Epithelial cell of prostate (primary cell): Measurements from ENCODE around the gene GLUL.
A peak's percentile ranks its signal among the peaks of the same experiment; 100 is the strongest.
"Not testable (repeated sequence)": the region's sequence is repeated elsewhere in the genome, so short reads cannot be mapped to it uniquely, and the experiment has no call there.

Experiments used
- DNase-seq: peaks from one replicate; pipeline ENCODE4 v3.0.0-alpha.2; 2011; ENCODE audit warnings: low read depth, low spot score
- H3K27ac ChIP-seq: fragments of 450-650 bp; 2 replicates; pipeline ENCODE4 v1.5.1; 2017; ENCODE audit warnings: mild to moderate bottlenecking

GLUL gene

DNA sequence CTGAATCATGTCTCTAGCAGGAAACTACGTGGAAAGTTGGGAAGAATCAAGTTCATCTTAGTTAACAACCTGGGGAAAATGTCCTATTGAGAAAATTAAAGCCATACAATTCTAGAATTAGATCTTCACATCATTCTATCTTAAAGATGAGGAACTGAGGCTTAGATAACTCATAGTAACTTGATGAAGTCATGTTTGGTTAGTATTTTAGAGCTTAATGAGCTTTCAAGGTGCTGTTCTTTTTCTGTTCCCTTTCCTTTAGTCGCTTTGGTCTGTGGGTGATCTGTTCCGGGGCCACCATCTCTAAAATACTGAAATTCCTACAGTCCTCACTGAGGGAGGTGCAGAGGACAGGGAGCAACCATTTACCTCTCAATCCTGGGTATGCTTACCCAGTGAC, 4.3 kb upstream of the GLUL start:
- H3K27ac ChIP-seq = no peak overlapping the region
- DNase-seq = no peak

DNA sequence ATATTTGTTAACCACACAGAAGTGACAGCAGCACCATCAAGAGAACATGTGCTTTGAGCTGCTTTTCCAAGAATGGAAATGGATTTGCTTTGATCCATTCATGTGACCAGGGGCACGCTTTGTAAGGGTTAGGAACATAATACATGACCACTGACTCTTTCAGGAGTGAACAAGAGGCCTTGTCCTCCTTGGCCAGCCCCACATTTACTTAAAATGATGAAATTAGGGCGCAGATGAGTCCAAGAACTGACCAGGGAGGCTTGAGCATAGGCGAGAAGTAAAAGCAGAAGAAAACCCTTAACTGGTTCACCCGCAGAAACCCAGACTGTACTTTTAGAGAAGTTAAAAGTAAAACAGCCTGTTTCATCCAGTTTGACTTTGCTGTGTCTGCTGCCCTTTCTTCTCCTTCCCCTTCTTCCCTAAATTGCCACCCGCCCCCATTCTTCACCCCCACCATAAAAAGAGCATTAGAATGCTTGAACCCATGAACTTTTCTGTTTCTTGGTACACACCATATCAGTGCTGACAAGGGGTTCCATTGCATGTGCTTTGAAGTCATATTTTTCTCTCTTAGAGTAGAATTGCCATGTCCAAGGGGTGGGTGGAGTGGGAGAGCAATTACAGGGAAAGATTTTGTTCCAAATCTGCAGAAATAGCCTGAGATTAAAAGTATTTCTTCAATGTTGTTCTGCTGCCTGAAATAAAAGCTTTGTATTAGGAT, 2.6 kb upstream of the GLUL start:
- no peak for DNase-seq
- no peak overlapping the region for H3K27ac ChIP-seq

DNA sequence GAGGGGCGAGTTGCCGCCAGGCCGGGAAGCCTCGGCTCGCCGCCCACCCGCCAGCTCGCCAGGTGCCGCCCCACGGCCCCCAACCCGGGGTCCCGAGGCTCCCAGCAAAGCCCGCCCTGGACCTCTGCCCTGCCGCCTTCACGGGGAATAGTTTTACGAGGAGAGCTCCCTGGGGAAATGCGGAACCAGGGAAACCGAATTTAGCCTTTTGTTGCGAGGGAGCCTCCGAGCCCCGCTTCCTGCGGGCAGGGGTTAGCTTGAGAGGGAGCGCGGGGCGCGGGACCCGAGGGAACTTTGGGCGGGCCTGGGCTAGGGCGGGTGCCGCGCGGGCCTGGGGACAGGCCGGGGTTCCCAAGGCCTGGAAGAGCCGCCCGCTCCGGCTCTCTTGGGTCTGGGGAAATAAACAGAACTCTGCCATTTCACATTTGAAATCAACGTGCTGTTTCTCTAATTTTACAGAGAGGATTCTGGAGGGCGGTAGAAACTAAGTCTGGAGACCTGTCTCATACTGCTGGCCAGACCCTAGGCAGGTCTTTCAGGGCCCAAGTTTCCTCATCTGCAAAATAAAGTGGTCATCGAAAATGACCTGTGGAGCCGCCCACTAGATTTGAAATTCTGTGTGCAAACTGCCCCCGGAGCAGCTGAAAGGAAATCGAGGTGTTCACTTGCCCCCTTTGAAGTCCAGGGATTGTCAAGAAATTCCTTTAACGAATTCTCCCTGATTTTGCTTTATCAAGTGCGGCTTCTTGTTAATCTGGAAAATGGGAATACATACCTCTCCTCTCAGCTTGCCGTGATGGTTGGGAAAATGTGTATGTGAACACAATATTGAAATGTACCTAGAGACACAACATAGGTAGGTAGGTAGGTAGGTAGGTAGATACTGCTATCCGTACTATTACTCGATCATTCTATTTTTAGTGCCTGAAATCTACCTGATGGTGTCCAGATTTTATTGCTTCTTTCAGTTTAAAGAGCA, 749 bp upstream of the GLUL start:
- peak overlapping the region; percentile 75 for H3K27ac ChIP-seq

DNA sequence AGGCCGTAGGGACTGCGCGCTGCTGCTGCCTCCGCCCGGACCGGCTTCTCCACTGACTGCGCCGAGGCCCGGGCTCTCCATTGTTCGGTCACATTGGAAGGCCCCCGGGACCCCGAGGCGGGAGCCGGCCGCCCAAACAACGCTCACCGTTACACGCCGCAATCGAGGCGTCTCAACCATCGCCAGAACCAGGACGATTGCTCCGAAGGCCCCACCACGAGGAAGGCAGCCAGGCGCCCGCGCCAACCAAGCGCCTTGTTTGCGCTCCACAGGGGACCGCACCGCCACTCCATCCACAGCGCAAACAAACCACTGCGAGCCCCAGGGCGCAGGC, 595 bp downstream of the GLUL start:
- no peak for DNase-seq

More for the DNA sequence above, 749 bp upstream of the GLUL start:
- no peak for DNase-seq

DNA sequence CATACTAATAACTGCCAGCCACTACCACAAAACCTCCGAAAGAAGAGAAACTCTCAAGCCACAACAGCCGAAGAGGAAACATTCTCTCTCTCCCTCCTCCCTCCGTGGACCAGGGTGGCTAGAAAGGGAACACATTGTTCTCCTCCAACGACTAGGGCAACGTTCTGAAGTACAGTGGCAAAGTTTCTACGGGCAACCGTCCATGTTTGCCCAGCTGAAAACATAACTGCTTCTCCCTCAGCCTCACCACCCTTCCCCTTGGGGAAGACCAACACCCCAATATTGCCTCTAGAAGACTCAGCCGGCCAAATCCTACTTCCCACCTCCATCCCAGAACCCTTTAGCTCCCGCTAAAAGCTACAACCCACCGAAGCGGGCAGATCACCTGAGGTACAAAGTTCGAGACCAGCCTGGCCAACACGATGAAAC, 2.0 kb downstream of the GLUL start:
- no peak for DNase-seq
- peak overlapping the region; percentile 13 for H3K27ac ChIP-seq

More for the DNA sequence above, 595 bp downstream of the GLUL start:
- H3K27ac ChIP-seq = peak overlapping the region; percentile 75

DNA sequence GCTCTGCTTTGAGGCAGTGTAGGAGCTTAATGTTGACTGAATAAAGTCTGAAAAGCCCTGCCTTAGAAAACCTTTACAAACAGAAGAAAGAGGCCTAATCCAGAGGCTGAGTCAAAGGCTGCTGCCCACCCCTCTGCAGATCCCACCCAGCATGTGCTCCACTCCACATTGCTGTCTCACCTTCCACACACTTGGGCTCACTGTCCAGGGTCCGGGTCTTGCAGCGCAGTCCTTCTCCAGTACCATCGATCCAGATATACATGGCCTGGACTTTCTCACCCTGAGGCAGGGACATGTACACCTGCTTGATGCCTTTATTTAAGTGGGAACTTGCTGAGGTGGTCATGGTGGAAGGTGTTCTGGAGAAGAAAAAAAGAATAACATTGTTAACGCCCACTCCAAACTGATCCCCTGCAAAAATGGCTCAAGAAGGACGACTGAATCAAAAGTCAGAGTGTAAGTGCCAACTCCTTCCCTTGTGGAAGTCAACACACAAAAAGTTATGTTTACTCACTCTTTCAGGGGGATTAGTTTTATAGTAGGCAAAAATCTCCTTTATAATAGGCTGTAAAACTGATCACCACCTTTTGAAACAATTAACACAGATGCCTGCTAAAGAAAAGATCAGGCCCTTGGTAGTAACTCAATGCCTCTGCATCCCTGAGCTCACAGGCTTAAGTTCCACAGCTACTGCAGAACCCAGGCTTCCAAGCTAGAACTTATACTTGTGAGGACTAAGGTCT, 3.0 kb downstream of the GLUL start:
- H3K27ac ChIP-seq = no peak overlapping the region
- DNase-seq = no peak

DNA sequence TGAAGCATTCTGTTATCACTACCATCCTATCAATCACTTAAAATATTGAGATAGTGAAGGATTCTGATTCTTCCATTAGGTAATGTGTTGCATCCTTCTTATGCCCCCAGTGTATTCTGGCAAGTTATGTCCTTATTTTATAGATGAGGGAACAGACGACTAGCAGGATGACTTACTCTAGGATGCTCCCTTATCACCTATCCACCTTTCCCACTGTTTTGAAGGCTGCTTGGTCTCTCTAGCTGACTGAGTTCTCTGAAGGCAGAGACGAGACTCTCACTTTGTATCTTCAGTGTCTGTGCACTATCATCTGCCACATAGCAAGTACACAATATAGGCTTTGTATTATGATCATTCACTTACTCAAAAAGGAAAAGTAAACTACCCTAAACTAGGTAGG, 4.0 kb downstream of the GLUL start:
- no peak overlapping the region for H3K27ac ChIP-seq
- DNase-seq = no peak

DNA sequence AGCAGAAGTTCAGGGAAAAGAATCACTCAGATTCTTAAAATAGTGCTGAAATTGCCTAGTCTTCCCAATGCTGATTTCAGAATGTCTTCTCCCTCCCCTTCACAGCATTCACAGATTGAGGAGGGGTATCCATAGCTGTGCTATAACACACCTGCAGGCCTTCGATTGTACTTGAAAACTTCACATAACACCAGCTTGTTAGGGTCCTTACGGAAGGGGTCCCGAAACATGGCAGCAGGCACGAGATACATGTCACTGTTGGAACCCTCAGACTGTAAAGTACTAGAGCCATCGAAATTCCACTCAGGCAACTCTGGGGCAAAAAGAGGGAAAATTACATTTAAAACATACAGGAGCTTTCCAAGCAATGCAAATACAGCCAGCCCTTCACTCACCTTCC, 4.6 kb downstream of the GLUL start:
- H3K27ac ChIP-seq = no peak overlapping the region
- no peak for DNase-seq

DNA sequence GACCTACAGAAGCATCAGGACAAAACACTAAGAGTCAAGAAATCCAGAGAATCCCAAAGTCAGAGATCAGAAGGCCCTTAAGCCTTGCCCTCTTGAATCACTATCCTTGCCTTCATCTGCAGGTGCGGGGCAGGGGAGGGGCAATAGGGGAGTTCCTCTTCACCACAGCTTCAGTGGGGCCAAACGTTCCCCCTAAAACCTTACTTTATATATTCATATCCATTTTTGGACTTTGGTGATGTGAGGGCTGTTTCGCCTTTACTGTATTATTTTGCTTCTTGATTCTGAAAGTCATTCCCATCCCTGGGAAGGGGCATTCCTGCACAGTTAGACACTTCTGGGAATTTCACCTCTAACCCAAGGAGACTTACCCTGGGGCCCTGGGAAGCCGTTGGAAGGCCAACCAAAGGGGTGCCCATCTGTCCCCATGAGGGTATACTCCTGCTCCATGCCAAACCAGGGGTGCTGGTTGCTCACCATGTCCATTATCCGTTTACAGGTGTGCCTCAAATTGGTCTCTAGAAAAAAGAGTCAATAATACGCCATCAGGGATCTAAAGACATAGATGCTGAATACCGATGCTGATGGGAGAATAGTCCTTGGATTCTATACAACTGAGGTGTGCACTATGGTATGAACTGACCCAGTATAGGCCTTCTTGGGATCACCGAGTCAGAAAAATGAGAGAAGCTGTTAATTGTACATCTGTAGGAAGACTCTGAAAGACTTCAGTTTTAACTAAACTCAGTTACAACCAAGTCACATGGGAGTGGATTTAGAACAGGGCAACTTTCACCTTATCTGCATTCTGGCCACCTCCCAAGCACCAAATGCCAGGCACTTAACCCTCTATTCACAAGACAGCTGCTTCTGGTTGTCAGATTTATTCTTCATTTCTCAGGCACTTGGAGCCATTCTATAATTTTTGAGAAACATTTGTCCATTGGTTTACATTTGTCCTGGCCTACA, 5.4 kb downstream of the GLUL start:
- DNase-seq = no peak
- H3K27ac ChIP-seq = no peak overlapping the region

DNA sequence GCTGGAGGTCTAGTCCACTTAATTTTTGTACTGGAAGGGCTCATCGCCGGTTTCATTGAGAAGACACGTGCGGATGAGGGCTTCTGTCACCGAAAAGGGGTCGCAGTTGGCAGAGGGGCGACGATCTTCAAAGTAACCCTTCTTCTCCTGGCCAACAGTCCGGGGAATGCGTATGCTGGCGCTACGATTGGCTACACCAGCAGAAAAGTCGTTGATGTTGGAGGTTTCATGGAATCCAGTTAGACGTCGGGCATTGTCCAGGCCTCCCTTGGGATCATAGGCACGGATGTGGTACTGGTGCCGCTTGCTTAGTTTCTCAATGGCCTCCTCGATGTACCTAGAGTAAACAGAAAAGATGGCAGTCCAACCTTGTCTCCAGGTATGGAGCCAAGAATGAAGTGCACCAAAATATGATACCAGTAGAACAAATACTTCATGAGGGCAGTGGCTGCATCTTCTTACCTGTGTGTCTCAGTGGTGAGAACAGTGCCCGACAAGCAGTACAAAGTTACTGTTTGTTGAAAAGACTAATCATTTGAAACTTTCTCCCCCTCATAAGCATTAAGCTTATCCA, 7.1 kb downstream of the GLUL start:
- H3K27ac ChIP-seq = no peak overlapping the region

DNA sequence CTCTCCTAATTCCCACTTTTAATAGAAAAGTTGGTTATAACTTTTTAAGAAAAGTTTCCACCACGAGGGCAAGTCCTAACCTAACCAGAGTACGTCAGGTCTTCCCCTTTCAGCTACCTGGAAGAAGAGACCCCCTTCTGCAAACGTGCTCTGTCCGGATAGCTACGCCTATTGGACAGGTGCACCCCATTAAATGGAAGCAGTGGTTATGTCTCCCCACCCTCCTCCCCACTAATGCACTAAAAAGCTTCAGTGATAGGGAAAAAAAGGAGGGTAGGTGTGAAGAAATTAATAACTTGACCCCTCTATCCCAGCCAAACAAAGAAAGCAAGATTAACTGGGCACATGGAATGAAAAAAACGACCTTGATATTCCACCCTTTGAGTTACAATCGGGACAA, 7.7 kb downstream of the GLUL start:
- no peak overlapping the region for H3K27ac ChIP-seq
- DNase-seq = no peak

More for the DNA sequence above, 7.1 kb downstream of the GLUL start:
- no peak for DNase-seq

DNA sequence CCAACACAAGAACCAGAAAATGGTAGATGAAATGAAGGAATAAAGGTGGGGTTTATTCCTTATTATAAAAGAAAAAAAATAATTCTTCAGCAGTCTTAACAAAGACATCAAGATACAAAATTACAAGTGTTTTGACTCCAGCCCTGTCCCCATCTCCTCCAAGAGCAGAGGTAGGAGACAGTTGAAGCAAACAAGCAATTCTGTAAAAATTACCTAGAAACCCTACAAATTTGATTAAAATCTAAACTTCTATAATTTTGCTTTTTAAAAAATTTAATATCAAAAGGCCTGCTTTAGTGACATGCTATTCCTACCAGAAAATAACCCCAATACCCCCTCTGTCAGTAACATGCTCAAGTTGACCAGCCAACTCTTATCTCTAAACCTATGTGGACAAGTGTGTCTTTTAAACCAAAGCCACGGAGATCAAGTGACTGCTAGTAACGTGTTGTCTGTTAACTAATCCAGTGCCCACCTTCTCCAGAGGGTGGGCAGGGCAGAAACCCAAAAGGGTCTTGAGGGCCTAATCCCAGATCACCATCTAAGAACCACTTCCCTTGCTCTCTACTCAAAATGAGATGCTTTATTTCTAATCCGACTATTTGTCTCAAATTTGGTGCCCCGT, 8.4 kb downstream of the GLUL start:
- H3K27ac ChIP-seq = no peak overlapping the region
- no peak for DNase-seq

DNA sequence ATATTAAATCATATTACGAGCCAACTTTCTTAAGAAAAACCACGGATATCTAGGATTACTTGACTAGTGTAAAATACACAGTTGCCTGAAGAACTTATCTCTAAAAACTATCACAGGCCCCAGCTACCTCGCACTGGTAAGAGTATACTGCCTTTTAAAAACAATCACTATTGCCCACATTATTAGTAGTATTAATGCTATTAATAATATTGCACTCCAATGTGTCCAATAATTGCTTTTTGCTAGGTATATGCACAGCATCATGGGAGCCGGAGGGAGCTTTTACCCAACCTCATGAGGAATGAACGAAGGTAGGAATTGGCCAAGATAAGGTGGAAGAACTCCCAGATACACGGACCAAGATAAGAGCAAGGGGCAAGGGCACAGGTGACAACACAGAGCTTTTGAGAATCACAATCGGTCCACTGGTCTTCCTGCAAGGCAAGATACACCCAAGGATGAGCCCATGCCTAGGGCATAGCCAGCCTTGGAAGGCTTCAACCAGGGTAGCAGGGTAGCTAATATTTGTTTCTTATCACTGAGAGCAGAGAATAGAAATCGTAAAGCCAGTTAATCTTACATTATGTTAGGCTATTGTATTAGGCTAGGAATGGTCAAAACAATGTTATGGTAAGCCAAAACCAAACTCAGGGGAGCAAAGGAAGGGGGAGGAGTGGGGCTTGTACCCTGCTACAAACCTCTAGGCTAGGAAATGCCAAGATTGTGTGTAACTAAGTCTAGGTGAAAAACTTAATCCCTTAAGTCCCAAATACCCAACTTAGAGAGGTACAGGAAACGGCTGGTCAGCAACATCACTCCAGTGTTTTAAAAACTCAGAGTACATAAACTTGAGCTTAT, 9.4 kb downstream of the GLUL start:
- DNase-seq = no peak
- no peak overlapping the region for H3K27ac ChIP-seq

DNA sequence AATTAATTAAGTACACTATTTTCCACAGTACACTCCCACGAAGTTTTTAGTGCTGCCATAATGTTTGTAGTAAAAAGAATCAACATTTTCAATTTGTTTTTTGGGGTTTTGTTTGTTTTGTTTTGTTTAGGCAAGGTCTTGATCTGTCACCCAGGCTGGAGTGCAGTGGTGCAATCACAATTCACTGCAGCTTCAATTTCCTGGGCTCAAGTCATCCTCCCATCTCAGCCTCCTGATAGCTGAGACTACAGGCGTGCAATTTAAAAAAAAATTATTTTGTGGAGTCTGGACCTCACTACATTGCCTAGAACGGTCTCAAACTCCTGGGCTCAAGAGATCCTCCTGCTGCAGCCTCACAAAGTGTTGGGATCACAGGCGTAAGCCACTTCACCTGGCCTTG, 11.4 kb downstream of the GLUL start:
- DNase-seq = no peak

DNA sequence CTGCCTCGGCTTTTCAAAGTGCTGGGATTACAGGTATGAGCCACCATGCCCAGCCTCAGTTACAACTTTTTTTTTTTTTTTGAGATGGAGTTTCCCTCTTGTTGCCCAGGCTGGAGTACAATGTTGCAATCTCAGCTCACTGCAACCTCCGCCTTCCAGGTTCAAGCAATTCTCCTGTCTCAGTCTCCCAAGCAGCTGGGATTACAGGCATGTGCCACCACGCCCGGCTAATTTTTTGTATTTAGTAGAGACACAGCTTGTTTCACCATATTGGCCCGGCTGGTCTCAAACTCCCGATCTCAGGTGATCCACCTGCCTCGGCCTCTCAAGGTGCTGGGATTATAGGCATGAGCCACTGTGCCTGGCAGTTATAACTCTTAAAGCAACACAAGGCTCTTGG, 11.8 kb downstream of the GLUL start:
- H3K27ac ChIP-seq, DNase-seq: not testable (repeated sequence)

More for the DNA sequence above, 11.4 kb downstream of the GLUL start:
- H3K27ac ChIP-seq = no peak overlapping the region

DNA sequence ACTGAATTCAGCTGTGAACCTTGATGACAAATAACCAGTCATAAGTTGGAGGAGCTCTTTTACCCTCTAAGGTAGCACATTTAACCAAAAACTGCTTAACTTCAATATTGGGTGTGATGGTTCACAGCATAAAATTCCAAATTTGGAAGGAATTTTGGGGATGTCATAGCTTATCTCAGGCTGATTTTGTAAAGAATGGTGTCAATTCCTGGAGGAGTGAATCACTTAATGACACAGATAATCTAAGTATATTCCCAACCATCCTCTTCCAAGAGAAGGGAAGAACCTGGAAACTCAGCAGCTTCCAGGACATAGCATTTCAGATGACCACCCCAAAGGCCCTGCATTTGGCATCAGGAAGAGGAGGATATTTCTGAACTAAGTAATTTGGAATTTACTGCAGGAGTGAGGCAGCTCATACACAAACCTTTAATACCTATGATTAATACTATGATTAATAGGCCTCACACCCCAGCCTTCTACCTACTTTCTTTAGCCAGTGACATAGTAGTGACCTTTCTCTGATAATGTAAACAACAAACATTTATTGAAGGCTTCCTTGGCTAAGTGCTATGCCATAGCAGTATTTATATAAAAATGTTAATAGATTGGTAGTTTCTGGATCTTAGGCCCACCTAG, 14.5 kb downstream of the GLUL start:
- DNase-seq = no peak
- no peak overlapping the region for H3K27ac ChIP-seq

DNA sequence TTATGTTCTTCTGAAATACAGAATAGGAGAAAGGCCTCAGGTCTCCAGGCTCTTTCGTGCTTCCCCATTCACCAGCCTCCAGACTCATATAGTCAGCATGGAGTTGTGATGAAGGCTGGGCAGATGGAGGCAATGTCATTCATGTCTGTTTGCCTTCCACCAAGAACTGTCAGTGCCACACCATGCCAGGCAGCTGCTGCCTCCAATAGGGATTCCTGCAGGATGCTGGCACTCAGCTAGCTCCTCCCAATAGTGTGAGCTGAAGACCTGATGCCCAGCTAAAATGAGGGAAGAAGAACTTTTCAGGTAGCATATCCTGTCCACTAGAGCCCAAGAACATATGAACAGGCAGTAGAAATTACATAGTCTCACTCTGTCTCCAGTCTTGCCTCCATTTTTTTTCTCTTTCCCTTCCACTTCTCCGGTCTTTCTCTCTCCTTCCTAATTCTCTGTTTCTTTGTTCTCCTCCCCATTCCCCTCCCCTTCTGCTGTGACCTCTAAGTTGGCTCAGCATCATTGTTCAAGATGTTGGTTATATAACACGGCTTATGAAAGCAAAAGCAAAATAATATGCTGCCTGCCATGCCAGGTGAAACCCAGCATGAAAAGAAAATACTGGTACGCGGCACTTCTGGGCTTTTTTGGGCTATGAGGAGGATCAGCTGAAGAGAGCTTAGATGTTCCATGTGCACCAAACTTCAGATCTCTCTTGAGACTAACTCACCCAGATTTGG, 17.3 kb downstream of the GLUL start:
- no peak overlapping the region for H3K27ac ChIP-seq
- no peak for DNase-seq
